Mesendoderm (in vitro differentiated cells): ENCODE results near the gene SYNRG.
A peak's percentile ranks its signal among the peaks of the same experiment; 100 is the strongest.

Experiments used
- DNase-seq: peaks from one replicate; pipeline ENCODE4 v3.0.0; 2013
- H2AK5ac ChIP-seq: 2 replicates; pipeline ENCODE4 v1.6.1; 2013; ENCODE audit warnings: low read length, inconsistent platforms
- H2BK120ac ChIP-seq: 2 replicates; pipeline ENCODE4 v1.6.1; 2013; ENCODE audit warnings: low read depth, mild to moderate bottlenecking, low read length, moderate library complexity, mixed read lengths
- H2BK15ac ChIP-seq: replicated peaks from 2 replicates; pipeline ENCODE4 v1.6.1; 2013; ENCODE audit warnings: low read depth, mild to moderate bottlenecking, moderate library complexity
- H2BK5ac ChIP-seq: 2 replicates; pipeline ENCODE4 v1.6.1; 2013; ENCODE audit warnings: low read length, inconsistent platforms
- H3K18ac ChIP-seq: 2 replicates; pipeline ENCODE4 v1.6.1; 2013; ENCODE audit warnings: mild to moderate bottlenecking, low read length, mixed read lengths
- H3K23ac ChIP-seq: one replicate; pipeline ENCODE4 v1.6.1; 2013; ENCODE audit warnings: low read length
- H3K27ac ChIP-seq: 2 replicates; pipeline ENCODE4 v1.5.1; 2013; ENCODE audit warnings: low read depth, mild to moderate bottlenecking, inconsistent platforms, low read length, moderate library complexity
- H3K27me3 ChIP-seq: 2 replicates; pipeline ENCODE4 v1.6.1; 2013; ENCODE audit warnings: low read length, control low read depth, mild to moderate bottlenecking, inconsistent platforms; ENCODE audit not compliant: insufficient read depth, poor library complexity
- H3K36me3 ChIP-seq: 2 replicates; pipeline ENCODE4 v1.6.1; 2013; ENCODE audit warnings: low read length, inconsistent platforms; ENCODE audit not compliant: control insufficient read depth, insufficient read depth
- H3K4ac ChIP-seq: one replicate; pipeline ENCODE4 v1.6.1; 2013; ENCODE audit warnings: low read depth, mild to moderate bottlenecking, low read length, moderate library complexity
- H3K4me1 ChIP-seq: 2 replicates; pipeline ENCODE4 v1.6.1; 2013; ENCODE audit warnings: low read depth, low read length, inconsistent platforms; ENCODE audit not compliant: control insufficient read depth
- H3K4me2 ChIP-seq: 2 replicates; pipeline ENCODE4 v1.6.1; 2013; ENCODE audit warnings: low read length
- H3K4me3 ChIP-seq: 2 replicates; pipeline ENCODE4 v1.5.1; 2013; ENCODE audit warnings: mild to moderate bottlenecking, low read length
- H3K56ac ChIP-seq: one replicate; pipeline ENCODE4 v1.6.1; 2013; ENCODE audit warnings: low read length
- H3K79me1 ChIP-seq: 2 replicates; pipeline ENCODE4 v1.6.1; 2013; ENCODE audit warnings: low read length, inconsistent platforms
- H3K79me2 ChIP-seq: 2 replicates; pipeline ENCODE4 v1.6.1; 2013; ENCODE audit warnings: mild to moderate bottlenecking, low read length; ENCODE audit not compliant: control insufficient read depth, insufficient read depth
- H3K9ac ChIP-seq: 2 replicates; pipeline ENCODE4 v1.6.1; 2013; ENCODE audit warnings: low read length, inconsistent platforms
- H4K5ac ChIP-seq: one replicate; pipeline ENCODE4 v1.6.1; 2013; ENCODE audit warnings: low read length
- H4K8ac ChIP-seq: one replicate; pipeline ENCODE4 v1.6.1; 2013; ENCODE audit warnings: low read depth, mild to moderate bottlenecking, control low read depth, low read length, moderate library complexity
- WGBS: extraction: QIAGEN DNeasy Blood & Tissue Kit; methylation state at CpG from one replicate; pipeline ENCODE4 v1.1.7; 2013; ENCODE audit warnings: low lambda C conversion rate, missing lambda C conversion rate; ENCODE audit not compliant: insufficient coverage; ENCODE audit errors: extremely low coverage; 5-methylcytosine and 5-hydroxymethylcytosine counted together

The SYNRG gene

GRCh38 chr17:37648555-37648954, 39.3 kb upstream of the SYNRG start:
- Histone ChIP-seq H3K27ac (no peak overlapping the region), H3K79me1 (no peaks in the 10 kb centered on the region), H3K56ac (no peak overlapping the region), H3K4ac (no peak overlapping the region), H3K36me3 (no peaks in the 10 kb centered on the region), H3K9ac (no peak overlapping the region), H3K4me1 (no peaks in the 10 kb centered on the region), H4K8ac (no peak overlapping the region), H2BK120ac (no peak overlapping the region), H3K79me2 (no peaks in the 10 kb centered on the region), H3K27me3 (peaks cover 4% of the 10 kb centered on the region), H3K18ac (no peak overlapping the region), H3K4me2 (no peak overlapping the region), H4K5ac (no peak overlapping the region), H3K4me3 (no peak overlapping the region), H3K23ac (no peak overlapping the region), H2BK15ac (no peak overlapping the region), H2AK5ac (no peak overlapping the region), H2BK5ac (no peak overlapping the region)
- no peak for DNase-seq
- no CpG with 5 or more reads among the region's 2 CpGs for WGBS

GRCh38 chr17:37647856-37648255, 38.6 kb upstream of the SYNRG start:
- no CpG with 5 or more reads among the region's 1 CpG for WGBS
- Histone ChIP-seq H2BK5ac (no peak overlapping the region), H3K4me2 (no peak overlapping the region), H3K4me3 (no peak overlapping the region), H3K27me3 (peaks cover 4% of the 10 kb centered on the region), H3K56ac (no peak overlapping the region), H3K18ac (no peak overlapping the region), H2AK5ac (no peak overlapping the region), H3K4ac (no peak overlapping the region), H2BK15ac (no peak overlapping the region), H4K5ac (no peak overlapping the region), H2BK120ac (no peak overlapping the region), H3K4me1 (no peaks in the 10 kb centered on the region), H3K9ac (no peak overlapping the region), H4K8ac (no peak overlapping the region), H3K23ac (no peak overlapping the region), H3K79me2 (peaks cover 3% of the 10 kb centered on the region), H3K36me3 (no peaks in the 10 kb centered on the region), H3K79me1 (no peaks in the 10 kb centered on the region), H3K27ac (no peak overlapping the region)
- DNase-seq, result no peak

- no peak overlapping the region for H3K56ac ChIP-seq
- H3K4ac ChIP-seq, result no peak overlapping the region
- no peak overlapping the region for H3K23ac ChIP-seq
- H3K79me2 ChIP-seq, result peaks cover 21% of the 10 kb centered on the region
- peak; percentile 5 for DNase-seq
- peaks cover 1% of the 10 kb centered on the region for H3K79me1 ChIP-seq
- H3K4me1 ChIP-seq, result no peaks in the 10 kb centered on the region
- H4K8ac ChIP-seq, result no peak overlapping the region
- H3K27ac ChIP-seq, result no peak overlapping the region
- no CpG with 5 or more reads among the region's 3 CpGs for WGBS
- H3K27me3 ChIP-seq, result peaks cover 4% of the 10 kb centered on the region
- H3K4me3 ChIP-seq, result no peak overlapping the region
- H3K18ac ChIP-seq, result no peak overlapping the region
- H2BK5ac ChIP-seq, result no peak overlapping the region
- no peak overlapping the region for H2AK5ac ChIP-seq
- no peak overlapping the region for H2BK15ac ChIP-seq
- H3K36me3 ChIP-seq, result no peaks in the 10 kb centered on the region
- no peak overlapping the region for H3K4me2 ChIP-seq
- H3K9ac ChIP-seq, result no peak overlapping the region
- no peak overlapping the region for H2BK120ac ChIP-seq
- no peak overlapping the region for H4K5ac ChIP-seq
Measured at GRCh38 chr17:37643869-37644268, 34.7 kb upstream of the SYNRG start.

GRCh38 chr17:37643118-37643766, 34.0 kb upstream of the SYNRG start, which contains the start of gene DDX52:
Gene DDX52, minus strand, starts transcription at chr17:37643446. Its CDS starts 26 bp downstream, at chr17:37643420.
- Histone ChIP-seq H2BK5ac (no peak within 1 kb of the TSS), H3K4me3 (peak within 1 kb of the TSS; percentile 97), H2BK120ac (no peak within 1 kb of the TSS), H3K36me3 (no peaks in the 10 kb centered on the region), H3K23ac (peak within 1 kb of the TSS; percentile 99), H3K79me1 (peaks cover 1% of the 10 kb centered on the region), H2BK15ac (no peak within 1 kb of the TSS), H4K5ac (no peak within 1 kb of the TSS), H3K56ac (peak within 1 kb of the TSS; percentile 94), H3K4me2 (peak within 1 kb of the TSS; percentile 80), H3K9ac (peak within 1 kb of the TSS; percentile 95), H4K8ac (no peak within 1 kb of the TSS), H2AK5ac (no peak within 1 kb of the TSS), H3K4ac (peak within 1 kb of the TSS; percentile 58), H3K27me3 (peaks cover 4% of the 10 kb centered on the region), H3K27ac (no peak within 1 kb of the TSS), H3K18ac (peak within 1 kb of the TSS; percentile 81), H3K4me1 (no peaks in the 10 kb centered on the region), H3K79me2 (peaks cover 21% of the 10 kb centered on the region)
- no CpG with 5 or more reads among the region's 43 CpGs for WGBS
- peak; percentile 89 for DNase-seq

- H3K79me2 ChIP-seq, result peaks cover 21% of the 10 kb centered on the region
- no CpG with 5 or more reads among the region's 7 CpGs for WGBS
- peak; percentile 9 for DNase-seq
Measured at GRCh38 chr17:37642681-37643080, 33.5 kb upstream of the SYNRG start.

GRCh38 chr17:37640015-37640414, 30.8 kb upstream of the SYNRG start:
- Histone ChIP-seq H3K9ac (no peak overlapping the region), H3K4me2 (no peak overlapping the region), H3K18ac (no peak overlapping the region), H2BK15ac (no peak overlapping the region), H3K23ac (no peak overlapping the region), H3K36me3 (no peaks in the 10 kb centered on the region), H3K56ac (no peak overlapping the region), H3K27ac (no peak overlapping the region), H3K4me1 (no peaks in the 10 kb centered on the region), H3K79me2 (peaks cover 21% of the 10 kb centered on the region), H3K79me1 (peaks cover 1% of the 10 kb centered on the region), H2BK5ac (no peak overlapping the region), H2AK5ac (no peak overlapping the region), H3K4ac (no peak overlapping the region), H2BK120ac (no peak overlapping the region), H4K8ac (no peak overlapping the region), H4K5ac (no peak overlapping the region), H3K4me3 (no peak overlapping the region), H3K27me3 (no peaks in the 10 kb centered on the region)
- DNase-seq, result no peak

More at GRCh38 chr17:37642681-37643080, 33.5 kb upstream of the SYNRG start:
- Histone ChIP-seq H3K9ac (peak overlapping the region; percentile 95), H3K18ac (peak overlapping the region; percentile 81), H3K27ac (no peak overlapping the region), H3K4me2 (peak overlapping the region; percentile 80), H4K5ac (no peak overlapping the region), H2BK15ac (no peak overlapping the region), H3K4ac (peak overlapping the region; percentile 58), H3K56ac (peak overlapping the region; percentile 94), H3K27me3 (peaks cover 4% of the 10 kb centered on the region), H2AK5ac (no peak overlapping the region), H3K23ac (peak overlapping the region; percentile 99), H3K4me3 (peak overlapping the region; percentile 97), H4K8ac (no peak overlapping the region), H2BK120ac (no peak overlapping the region), H3K79me1 (peaks cover 1% of the 10 kb centered on the region), H2BK5ac (no peak overlapping the region), H3K4me1 (no peaks in the 10 kb centered on the region), H3K36me3 (no peaks in the 10 kb centered on the region)
